Medulla oblongata (tissue), 1 donor: ENCODE data around the gene KCNAB1.
"Not testable (repeated sequence)": the region's sequence is repeated elsewhere in the genome, so short reads cannot be mapped to it uniquely, and the experiment has no call there.

Experiments
- DNase-seq: peaks from one replicate; pipeline ENCODE4 v3.0.0-alpha.2; 2015; ENCODE audit errors: extremely low spot score

Gene KCNAB1

GRCh38 chr3:156176048-156176447 lies 55.7 kb downstream of the KCNAB1 start:
- no peak for DNase-seq

- no peak for DNase-seq
Measured at GRCh38 chr3:156176629-156177210, 56.3 kb downstream of the KCNAB1 start.

GRCh38 chr3:156180077-156180476 lies 59.7 kb downstream of the KCNAB1 start:
- DNase-seq: no peak

- DNase-seq: no peak
Measured at GRCh38 chr3:156181509-156181908, 61.1 kb downstream of the KCNAB1 start.

GRCh38 chr3:156183396-156183795 lies 63.0 kb downstream of the KCNAB1 start:
- no peak for DNase-seq

- DNase-seq: no peak
Measured at GRCh38 chr3:156184156-156184555, 63.8 kb downstream of the KCNAB1 start.

- DNase-seq: no peak
Measured at GRCh38 chr3:156187146-156187769, 66.9 kb downstream of the KCNAB1 start.

- no peak for DNase-seq
Measured at GRCh38 chr3:156188757-156189156, 68.4 kb downstream of the KCNAB1 start.

- no peak for DNase-seq
Measured at GRCh38 chr3:156189927-156190326, 69.5 kb downstream of the KCNAB1 start.

GRCh38 chr3:156194945-156195344 lies 74.6 kb downstream of the KCNAB1 start:
- DNase-seq: not testable (repeated sequence)

- not testable (repeated sequence) for DNase-seq
Measured at GRCh38 chr3:156197152-156197551, 76.8 kb downstream of the KCNAB1 start.

- DNase-seq: no peak
Measured at GRCh38 chr3:156201411-156202405, 81.3 kb downstream of the KCNAB1 start.

- DNase-seq: no peak
Measured at GRCh38 chr3:156206157-156206556, 85.8 kb downstream of the KCNAB1 start.

- DNase-seq: no peak
Measured at GRCh38 chr3:156207802-156208685, 87.7 kb downstream of the KCNAB1 start.

- DNase-seq: no peak
Measured at GRCh38 chr3:156209631-156210335, 89.4 kb downstream of the KCNAB1 start.

- no peak for DNase-seq
Measured at GRCh38 chr3:156211583-156211982, 91.2 kb downstream of the KCNAB1 start.

- no peak for DNase-seq
Measured at GRCh38 chr3:156214676-156215075, 94.3 kb downstream of the KCNAB1 start.

GRCh38 chr3:156215751-156216150 lies 95.4 kb downstream of the KCNAB1 start:
- DNase-seq: no peak

- DNase-seq: no peak
Measured at GRCh38 chr3:156216216-156216615, 95.8 kb downstream of the KCNAB1 start.

GRCh38 chr3:156216852-156217251 lies 96.5 kb downstream of the KCNAB1 start:
- no peak for DNase-seq
